GM18519 (cell line): ENCODE data around the gene SPAG17.

Source experiments
- ATAC-seq: cut with Tn5 transposase; IDR thresholded peaks from one replicate; pipeline ENCODE4 v1.9.1; 2021; ENCODE audit warnings: mild to moderate bottlenecking, moderate library complexity; ENCODE audit not compliant: unreplicated experiment, low FRiP score

Gene SPAG17

GRCh38 chr1:118123116-118123839, 61.8 kb downstream of the SPAG17 start:
- ATAC-seq = no peak

- ATAC-seq = no peak
Measured at GRCh38 chr1:118122234-118123004, 62.6 kb downstream of the SPAG17 start.

- no peak for ATAC-seq
Measured at GRCh38 chr1:118118873-118119463, 66.1 kb downstream of the SPAG17 start.

GRCh38 chr1:118118469-118118868, 66.6 kb downstream of the SPAG17 start:
- no peak for ATAC-seq

- ATAC-seq = no peak
Measured at GRCh38 chr1:118117521-118117920, 67.5 kb downstream of the SPAG17 start.

- ATAC-seq = no peak
Measured at GRCh38 chr1:118116909-118117308, 68.1 kb downstream of the SPAG17 start.

GRCh38 chr1:118116401-118116800, 68.6 kb downstream of the SPAG17 start:
- ATAC-seq = no peak

- no peak for ATAC-seq
Measured at GRCh38 chr1:118115567-118116295, 69.3 kb downstream of the SPAG17 start.

- ATAC-seq = no peak
Measured at GRCh38 chr1:118113261-118113660, 71.8 kb downstream of the SPAG17 start.

GRCh38 chr1:118110580-118110979, 74.4 kb downstream of the SPAG17 start:
- no peak for ATAC-seq

GRCh38 chr1:118104951-118105350, 80.1 kb downstream of the SPAG17 start:
- ATAC-seq = no peak

GRCh38 chr1:118102445-118102844, 82.6 kb downstream of the SPAG17 start:
- no peak for ATAC-seq

- ATAC-seq = no peak
Measured at GRCh38 chr1:118101999-118102398, 83.0 kb downstream of the SPAG17 start.

GRCh38 chr1:118101515-118101844, 83.5 kb downstream of the SPAG17 start:
- no peak for ATAC-seq

- ATAC-seq = no peak
Measured at GRCh38 chr1:118100686-118101514, 84.1 kb downstream of the SPAG17 start.

- ATAC-seq = no peak
Measured at GRCh38 chr1:118099686-118100085, 85.3 kb downstream of the SPAG17 start.

- ATAC-seq = no peak
Measured at GRCh38 chr1:118097622-118098348, 87.2 kb downstream of the SPAG17 start.

GRCh38 chr1:118093017-118093416, 92.0 kb downstream of the SPAG17 start:
- no peak for ATAC-seq

GRCh38 chr1:118090130-118090529, 94.9 kb downstream of the SPAG17 start:
- ATAC-seq = no peak

- ATAC-seq = no peak
Measured at GRCh38 chr1:118085365-118085764, 99.7 kb downstream of the SPAG17 start.
